ENCODE data around the gene CCNA1.

Gene CCNA1

GRCh38 chr13:36476661-36477060 is 44.4 kb downstream of the CCNA1 start:
- no peak for TF ChIP-seq CTCF (IDR thresholded peaks at IDR 0.05; ENCODE audit: low read depth, low read length, missing control alignments)
- no peak overlapping the region for H3K4me3 ChIP-seq (ENCODE audit: low read depth, low read length)
- no peak for DNase-seq (ENCODE audit: low read depth)

GRCh38 chr13:36480726-36481427 is 48.6 kb downstream of the CCNA1 start:
- DNase-seq (ENCODE audit: low read depth) = no peak
- no peak for TF ChIP-seq CTCF (IDR thresholded peaks at IDR 0.05; ENCODE audit: low read depth, low read length, missing control alignments)

GRCh38 chr13:36490055-36490454 is 57.8 kb downstream of the CCNA1 start:
- H3K4me3 ChIP-seq (ENCODE audit: low read depth, low read length) = no peak overlapping the region
- no peak for TF ChIP-seq CTCF (IDR thresholded peaks at IDR 0.05; ENCODE audit: low read depth, low read length, missing control alignments)
- DNase-seq (ENCODE audit: low read depth) = no peak

More at GRCh38 chr13:36480726-36481427, 48.6 kb downstream of the CCNA1 start:
- H3K4me3 ChIP-seq (ENCODE audit: low read depth, low read length) = no peak overlapping the region
